Stimulated activated CD8-positive, alpha-beta memory T cell treated with anti-CD3 and anti-CD28 coated beads, Interleukin-4, amount 100 ng/mL, for 48 hours (primary cell): ENCODE measurements around the gene AMPD1.

Source experiments
- DNase-seq: peaks from one replicate; pipeline ENCODE4 v3.0.0-alpha.2; 2020

AMPD1 gene

DNA sequence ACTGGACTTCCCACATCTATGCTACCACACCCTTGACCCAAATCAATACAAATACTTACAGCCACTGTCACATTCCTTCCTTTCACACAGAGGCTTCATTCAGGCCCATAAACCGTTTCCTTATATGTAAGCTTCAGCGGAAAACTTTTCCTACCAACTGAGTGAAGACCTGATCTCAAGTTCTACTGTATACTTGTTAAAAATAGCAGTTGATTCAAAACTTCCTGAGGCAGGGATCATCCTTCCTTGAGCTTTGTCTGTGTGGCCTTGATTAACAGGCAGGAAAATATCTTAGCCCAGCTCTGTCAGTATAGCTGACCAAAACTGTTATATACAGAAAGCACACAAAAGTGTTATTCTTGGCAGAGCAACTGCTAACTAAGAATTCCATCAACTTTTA, 68.2 kb downstream of the AMPD1 start:
- no peak for DNase-seq

DNA sequence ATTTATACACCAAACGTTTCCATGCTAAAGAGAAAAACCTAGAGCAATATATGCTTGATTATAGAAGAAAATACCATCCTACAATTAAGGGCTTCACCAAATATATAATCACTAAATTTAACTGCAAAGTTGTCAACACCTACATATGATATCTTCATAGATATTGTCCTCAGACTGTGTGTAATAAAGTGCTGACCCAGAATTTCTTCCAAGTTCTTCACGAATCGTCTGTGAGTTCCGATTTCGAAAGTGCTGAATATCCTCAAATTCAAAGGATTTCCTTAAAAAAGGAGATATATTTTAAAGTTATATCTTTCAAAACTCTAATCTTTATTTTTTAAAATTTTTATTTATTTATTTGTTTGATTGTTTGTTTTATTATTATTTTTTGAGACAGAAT, 72.0 kb downstream of the AMPD1 start:
- DNase-seq = no peak
